ENCODE measurements around the gene CHRDL2.
"Not testable (repeated sequence)": the region's sequence is repeated elsewhere in the genome, so short reads cannot be mapped to it uniquely, and the experiment has no call there.

Gene CHRDL2

DNA sequence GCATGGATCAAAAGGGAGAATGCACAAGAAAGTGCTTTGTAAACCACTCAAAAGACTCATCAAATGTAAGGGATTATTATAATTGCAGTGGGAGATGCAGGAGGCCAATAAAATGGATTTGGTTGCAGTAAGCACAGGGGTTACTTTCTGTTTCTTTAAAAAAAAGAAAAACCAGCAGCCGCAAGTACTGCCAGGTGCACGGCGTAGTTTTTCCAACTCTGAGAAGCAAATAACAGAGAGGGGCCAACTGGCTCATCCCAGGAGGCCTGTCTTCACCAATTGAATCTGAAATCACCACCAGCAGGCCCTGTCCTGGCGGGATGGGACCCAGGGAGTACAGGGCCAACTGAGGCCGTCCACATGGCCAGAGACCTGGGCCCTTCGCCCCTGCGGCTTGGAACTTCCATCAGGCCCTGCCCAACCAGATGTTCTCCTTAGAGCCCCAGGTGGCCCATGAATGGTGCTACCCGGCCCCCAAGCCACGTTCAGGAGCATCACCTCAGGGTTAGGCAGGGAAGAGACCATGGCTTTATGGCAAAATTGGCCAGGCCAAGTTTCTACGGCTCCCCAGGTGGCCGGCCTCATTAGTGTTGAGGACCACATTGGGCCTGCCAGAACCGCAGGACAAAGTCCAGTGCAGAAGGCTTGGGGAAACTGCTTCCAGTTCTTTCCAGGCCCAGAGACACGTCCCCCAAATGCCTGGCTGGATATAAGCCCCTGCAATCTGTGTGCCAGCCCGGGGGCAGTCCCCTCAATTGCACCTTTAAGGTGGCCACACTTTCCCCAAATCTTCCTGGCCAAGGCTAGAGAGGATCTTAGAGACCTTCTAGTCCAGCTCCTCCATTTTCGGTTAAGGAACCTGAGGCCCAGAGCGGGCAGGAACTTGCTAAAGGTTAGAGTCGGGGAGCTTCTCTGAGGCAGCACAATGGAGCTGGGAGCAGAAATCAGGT, 61.7 kb downstream of the CHRDL2 start:
- no peak for DNase-seq (ENCODE audit: low spot score)

DNA sequence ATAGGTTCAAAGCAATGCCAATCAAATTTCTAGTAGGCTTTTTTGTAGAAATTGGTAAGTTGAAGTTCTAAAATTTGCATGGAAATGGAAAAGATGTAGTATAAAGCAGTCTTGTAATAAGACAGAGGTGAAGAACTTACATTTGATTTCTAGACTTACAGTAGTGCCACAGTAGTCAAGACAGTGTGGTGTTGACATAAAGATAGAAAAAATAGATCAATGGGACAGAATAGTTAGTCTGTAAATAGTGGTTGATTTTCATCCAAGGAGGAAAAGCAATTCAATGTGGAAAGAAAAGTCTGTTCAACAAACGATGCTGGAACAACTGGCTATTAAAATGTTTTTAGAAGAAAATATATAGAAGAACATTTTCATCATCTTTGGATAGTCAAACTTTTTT, 67.9 kb downstream of the CHRDL2 start:
- DNase-seq (ENCODE audit: low spot score): no peak

GRCh38 chr11:74662487-74663103, 68.6 kb downstream of the CHRDL2 start:
- DNase-seq (ENCODE audit: low spot score): no peak

DNA sequence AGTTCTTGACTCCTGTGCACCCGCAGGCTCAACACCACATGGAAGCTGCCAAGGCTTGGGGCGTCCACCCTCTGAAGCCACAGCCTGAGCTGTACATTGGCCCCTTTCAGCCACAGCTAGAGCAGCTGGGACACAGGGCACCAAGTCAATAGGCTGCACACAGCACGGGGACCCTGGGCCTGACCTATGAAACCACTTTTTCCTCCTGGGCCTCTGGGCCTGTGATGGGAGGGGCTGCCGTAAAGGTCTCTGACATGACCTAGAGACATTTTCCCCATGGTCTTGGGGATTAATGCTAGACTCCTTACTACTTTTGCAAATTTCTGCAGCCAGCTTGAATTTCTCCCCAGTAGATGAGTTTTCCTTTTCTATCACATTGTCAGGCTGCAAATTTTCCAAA, 72.1 kb downstream of the CHRDL2 start:
- not testable (repeated sequence) for DNase-seq (ENCODE audit: low spot score)

GRCh38 chr11:74654976-74655375, 76.2 kb downstream of the CHRDL2 start:
- no peak for DNase-seq (ENCODE audit: low spot score)

GRCh38 chr11:74650498-74650897, 80.7 kb downstream of the CHRDL2 start:
- DNase-seq (ENCODE audit: low spot score): no peak

DNA sequence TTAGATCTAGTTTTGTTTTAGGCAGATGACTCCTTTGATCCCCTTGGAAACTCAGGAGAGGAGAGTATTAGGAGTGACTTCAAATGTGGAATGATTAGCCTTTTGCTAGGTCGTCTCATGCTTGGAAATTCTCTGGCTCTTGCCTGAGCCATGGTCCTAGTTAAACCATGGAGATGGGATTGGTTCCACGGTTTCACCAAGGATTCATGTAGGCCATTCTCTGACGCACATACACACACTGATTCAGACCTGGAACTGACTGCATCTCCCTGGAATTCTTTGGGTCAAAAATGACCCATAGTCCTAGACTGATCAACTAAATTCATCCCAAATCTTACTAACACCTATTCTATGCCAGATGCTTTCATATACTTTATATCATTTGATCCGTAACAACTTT, 82.3 kb downstream of the CHRDL2 start:
- no peak for DNase-seq (ENCODE audit: low spot score)

GRCh38 chr11:74647831-74648230, 83.4 kb downstream of the CHRDL2 start:
- no peak for DNase-seq (ENCODE audit: low spot score)

DNA sequence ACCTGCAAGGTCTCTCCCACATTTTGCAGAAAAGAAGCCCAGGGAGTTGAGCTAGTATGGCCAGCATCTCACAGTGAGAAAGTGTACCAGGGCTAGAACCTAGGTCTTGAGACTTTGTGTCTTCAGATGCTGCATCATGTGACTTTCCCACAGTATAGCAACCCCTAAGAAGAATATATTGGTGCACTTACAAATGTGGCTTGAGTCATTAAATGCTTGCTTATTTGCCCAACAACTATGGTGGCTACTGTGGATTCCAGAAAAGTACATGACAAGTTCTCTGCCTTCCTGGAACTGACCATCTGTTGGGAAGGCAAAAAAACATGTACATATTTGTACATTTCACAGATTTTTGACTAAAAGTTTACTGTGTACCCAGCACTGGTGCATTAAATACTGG, 83.8 kb downstream of the CHRDL2 start:
- DNase-seq (ENCODE audit: low spot score): no peak

DNA sequence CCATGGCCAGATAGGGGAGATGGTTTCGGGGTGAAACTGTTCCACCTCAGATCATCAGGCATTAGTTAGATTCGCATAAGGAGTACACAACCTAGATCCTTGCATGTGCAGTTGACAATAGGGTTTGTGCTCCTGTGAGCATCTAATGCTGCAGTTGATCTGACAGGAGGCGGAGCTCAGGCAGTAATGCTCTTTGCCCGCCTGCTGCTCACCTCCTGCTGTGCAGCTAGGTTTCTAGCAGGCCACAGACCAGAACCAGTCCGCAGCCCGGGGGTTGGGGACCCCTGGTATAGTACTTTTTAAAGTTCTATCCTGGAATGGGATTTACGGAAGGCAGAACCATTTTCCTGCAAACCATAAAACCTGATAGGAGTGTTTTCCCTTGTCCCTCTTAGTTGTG, 84.3 kb downstream of the CHRDL2 start:
- no peak for DNase-seq (ENCODE audit: low spot score)
